Measurements from ENCODE around the gene CNNM1.

Gene CNNM1

GRCh38 chr10:99403674-99404073 is 74.5 kb downstream of the CNNM1 start:
- DNase-seq (ENCODE audit: low read depth) = no peak

GRCh38 chr10:99406149-99406548 is 77.0 kb downstream of the CNNM1 start:
- no peak overlapping the region for H3K4me3 ChIP-seq (ENCODE audit: low read depth, low read length)
- DNase-seq (ENCODE audit: low read depth) = no peak

More at GRCh38 chr10:99403674-99404073, 74.5 kb downstream of the CNNM1 start:
- H3K4me3 ChIP-seq (ENCODE audit: low read depth, low read length) = no peak overlapping the region

GRCh38 chr10:99410146-99410545 is 81.0 kb downstream of the CNNM1 start:
- no peak overlapping the region for H3K4me3 ChIP-seq (ENCODE audit: low read depth, low read length)
- no peak for DNase-seq (ENCODE audit: low read depth)

DNA sequence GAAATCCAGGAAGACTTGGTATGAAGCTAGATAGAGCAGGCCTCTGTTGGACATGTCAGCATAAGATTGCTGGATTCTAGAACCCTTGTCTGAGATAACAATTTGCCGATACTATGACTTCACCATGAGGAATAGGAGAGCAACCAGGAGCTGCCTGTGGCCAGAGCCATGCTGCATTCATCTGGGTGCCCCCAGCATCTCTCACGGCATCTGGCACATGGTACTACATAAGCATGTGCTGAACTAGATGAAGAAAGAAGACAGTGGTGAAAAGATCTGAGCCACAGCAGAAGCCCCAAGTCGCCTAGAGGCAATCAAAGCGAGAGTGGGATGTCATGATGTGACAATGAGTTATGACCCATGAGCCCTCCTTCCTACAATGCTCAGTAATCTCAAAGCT is 81.7 kb downstream of the CNNM1 start:
- no peak for DNase-seq (ENCODE audit: low read depth)

DNA sequence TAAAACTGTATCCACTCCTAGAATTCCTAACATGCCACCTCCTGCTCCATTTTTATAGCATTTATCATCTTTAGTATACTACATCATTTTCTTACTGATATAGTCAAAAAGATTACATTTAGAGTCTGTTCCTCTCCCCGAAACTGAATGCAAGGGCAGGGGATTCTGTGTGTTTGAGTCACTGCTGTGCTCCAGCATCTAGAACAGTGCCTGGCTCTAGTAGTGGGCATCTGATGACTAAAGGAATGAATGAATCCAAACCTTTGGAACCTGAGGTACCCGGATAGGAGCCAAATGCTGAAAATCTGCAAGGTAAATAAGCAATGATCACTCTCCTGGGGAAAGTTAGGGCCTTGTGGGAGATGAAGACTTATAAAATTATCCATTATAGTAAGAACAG is 82.4 kb downstream of the CNNM1 start:
- no peak overlapping the region for H3K4me3 ChIP-seq (ENCODE audit: low read depth, low read length)
- DNase-seq (ENCODE audit: low read depth) = no peak

More for the DNA sequence above, 81.7 kb downstream of the CNNM1 start:
- no peak overlapping the region for H3K4me3 ChIP-seq (ENCODE audit: low read depth, low read length)

- no peak overlapping the region for H3K4me3 ChIP-seq (ENCODE audit: low read depth, low read length)
- DNase-seq (ENCODE audit: low read depth) = no peak
Observed at GRCh38 chr10:99412099-99412498, 82.9 kb downstream of the CNNM1 start.

DNA sequence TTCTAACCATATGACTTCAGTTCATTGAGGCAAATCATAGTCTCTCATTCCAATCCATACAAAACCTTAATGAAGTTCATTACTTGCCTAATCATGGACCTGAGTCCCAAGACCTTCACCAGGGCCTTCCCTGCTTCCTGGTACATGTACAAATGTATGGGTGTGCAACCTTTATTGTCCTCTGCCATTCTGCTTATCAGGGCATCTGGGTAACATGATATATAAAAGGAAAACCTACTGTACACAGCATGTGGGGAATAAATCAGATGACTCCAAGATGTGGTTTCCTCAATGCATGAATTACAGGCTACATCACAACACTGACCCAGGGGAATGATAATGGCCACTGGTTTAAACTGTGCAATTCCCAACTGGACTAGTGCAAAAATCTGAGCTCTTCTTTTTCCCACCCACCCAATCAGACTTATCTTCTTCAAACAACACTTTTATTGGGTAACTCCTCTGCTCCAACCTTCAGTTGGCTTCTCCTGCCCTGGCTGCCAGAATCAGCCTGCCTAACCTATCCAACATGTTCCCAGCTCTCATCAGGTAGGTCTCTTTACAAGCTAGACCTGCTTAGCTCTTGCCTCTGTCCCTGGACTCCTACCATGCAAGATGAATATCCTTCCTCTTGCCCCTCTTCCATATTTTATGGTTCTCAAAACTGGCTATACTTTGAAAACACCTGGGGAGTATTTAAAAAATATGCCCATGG is 89.9 kb downstream of the CNNM1 start:
- no peak for DNase-seq (ENCODE audit: low read depth)
- no peak overlapping the region for H3K4me3 ChIP-seq (ENCODE audit: low read depth, low read length)

GRCh38 chr10:99419688-99420087 is 90.5 kb downstream of the CNNM1 start:
- H3K4me3 ChIP-seq (ENCODE audit: low read depth, low read length) = no peak overlapping the region
- no peak for DNase-seq (ENCODE audit: low read depth)

- no peak for DNase-seq (ENCODE audit: low read depth)
- H3K4me3 ChIP-seq (ENCODE audit: low read depth, low read length) = no peak overlapping the region
Observed at GRCh38 chr10:99421233-99421739, 92.1 kb downstream of the CNNM1 start.

DNA sequence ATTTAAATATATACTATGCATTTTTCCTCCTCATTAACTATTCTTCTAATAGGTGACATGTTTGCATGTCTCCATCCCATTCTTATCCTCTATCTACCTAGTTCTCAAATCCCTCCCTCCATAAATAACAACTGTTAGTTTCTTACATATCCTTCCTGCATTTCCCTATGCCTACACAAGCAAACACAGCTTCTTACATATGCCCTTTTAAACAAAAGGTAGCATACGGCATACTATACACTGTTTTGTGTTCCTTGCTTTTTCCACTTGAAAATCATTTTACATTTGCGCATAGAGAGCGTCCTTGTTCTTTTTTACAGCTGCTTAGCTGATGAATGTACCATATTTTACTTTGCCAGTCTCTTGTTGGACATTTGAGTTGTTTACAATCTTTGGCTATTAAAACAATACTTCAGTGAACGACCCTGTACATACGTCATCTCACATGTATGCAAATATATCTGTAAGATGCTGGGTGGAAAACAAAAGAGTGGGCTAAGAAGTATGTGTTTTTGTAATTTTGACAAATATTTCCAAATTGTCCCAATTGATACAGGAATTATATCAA is 93.5 kb downstream of the CNNM1 start:
- H3K4me3 ChIP-seq (ENCODE audit: low read depth, low read length) = no peak overlapping the region
- no peak for DNase-seq (ENCODE audit: low read depth)

- H3K4me3 ChIP-seq (ENCODE audit: low read depth, low read length) = no peak overlapping the region
- no peak for DNase-seq (ENCODE audit: low read depth)
Observed at GRCh38 chr10:99424656-99425055, 95.5 kb downstream of the CNNM1 start.

GRCh38 chr10:99425204-99425603 is 96.0 kb downstream of the CNNM1 start:
- no peak for DNase-seq (ENCODE audit: low read depth)
- no peak overlapping the region for H3K4me3 ChIP-seq (ENCODE audit: low read depth, low read length)

DNA sequence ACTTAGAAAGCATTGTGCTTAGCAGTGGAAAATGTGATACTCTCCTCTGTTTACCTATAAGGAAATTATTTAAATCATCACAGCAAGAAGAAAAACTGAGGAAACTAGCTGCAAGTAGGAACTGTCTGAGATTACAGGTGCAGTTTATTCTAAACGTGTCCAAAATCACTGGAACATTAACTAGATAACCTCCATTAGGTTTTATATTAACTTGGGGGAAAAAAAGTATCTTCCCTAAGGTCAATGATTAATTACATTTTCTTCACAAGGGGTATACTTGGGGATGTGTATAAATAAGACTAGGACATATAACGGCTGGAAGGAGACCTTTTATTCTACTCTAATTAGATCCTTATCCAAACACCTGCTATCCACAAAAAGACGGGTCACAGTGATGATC is 97.5 kb downstream of the CNNM1 start:
- no peak overlapping the region for H3K4me3 ChIP-seq (ENCODE audit: low read depth, low read length)
- no peak for DNase-seq (ENCODE audit: low read depth)

DNA sequence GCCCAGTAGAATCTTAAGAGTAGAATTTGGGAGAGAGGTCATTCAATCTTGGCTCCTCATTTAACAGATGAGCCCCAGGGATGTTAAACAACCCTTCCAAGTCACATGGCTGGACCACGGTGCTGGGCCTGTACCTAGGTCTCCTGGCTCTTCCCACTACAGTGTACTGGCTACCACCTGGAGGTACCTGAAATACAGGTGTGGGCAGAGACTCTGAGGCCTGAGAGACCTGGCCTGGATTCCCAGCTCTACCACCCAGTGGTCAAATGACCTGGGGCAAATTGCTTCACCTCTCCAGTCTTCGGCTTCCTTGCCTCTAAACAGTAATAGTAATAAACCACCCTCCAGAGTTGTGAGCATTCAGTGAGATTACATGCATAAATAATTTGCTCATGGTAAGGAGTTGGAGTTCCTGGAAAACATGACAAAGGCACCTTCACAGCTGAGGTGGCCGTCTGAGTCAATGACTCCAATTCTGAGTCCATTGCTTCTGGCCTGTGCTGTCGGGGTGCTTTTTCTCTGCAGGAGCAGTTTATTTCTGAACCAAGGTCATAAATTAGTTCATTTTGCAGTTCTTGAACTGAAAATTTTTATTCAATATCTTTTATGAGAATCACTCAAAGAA is 98.5 kb downstream of the CNNM1 start:
- DNase-seq (ENCODE audit: low read depth) = no peak
- H3K4me3 ChIP-seq (ENCODE audit: low read depth, low read length) = no peak overlapping the region

DNA sequence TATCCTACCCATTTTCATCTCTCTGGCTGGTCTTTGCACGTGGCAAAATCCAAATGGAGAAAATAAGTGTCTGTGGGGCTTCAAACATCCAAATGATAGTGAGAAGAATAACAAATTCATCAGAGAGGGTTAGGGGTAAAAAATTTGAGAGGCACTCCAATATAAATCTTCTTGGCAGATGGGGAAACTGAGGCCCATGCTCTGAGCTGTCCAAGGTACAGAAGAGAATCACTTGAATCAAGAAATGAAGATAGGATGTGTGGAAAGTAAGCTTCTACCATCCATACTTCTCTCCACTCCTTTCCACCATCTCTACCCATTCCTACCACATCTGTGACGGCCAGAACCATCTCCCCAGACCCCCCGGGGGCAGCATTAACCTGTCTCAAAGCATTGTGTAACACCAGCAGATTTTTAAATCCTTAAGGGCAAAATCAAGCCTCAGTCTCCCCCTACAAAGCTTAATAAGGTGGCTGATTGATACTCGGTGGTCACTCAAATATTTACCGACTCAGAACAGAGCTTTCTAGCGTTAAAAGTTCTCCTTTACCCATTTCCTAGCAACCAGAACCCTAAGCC is 100.5 kb downstream of the CNNM1 start:
- no peak for DNase-seq (ENCODE audit: low read depth)
- peak overlapping the region; percentile 99 for H3K4me3 ChIP-seq (ENCODE audit: low read depth, low read length)

- no peak for DNase-seq (ENCODE audit: low read depth)
- H3K4me3 ChIP-seq (ENCODE audit: low read depth, low read length) = peak overlapping the region; percentile 99
Observed at GRCh38 chr10:99430116-99430450, 100.9 kb downstream of the CNNM1 start.

- H3K4me3 ChIP-seq (ENCODE audit: low read depth, low read length) = peak within 1 kb of the TSS; percentile 99
- peak; percentile 94 for DNase-seq (ENCODE audit: low read depth)
Observed at GRCh38 chr10:99430451-99431189, 101.5 kb downstream of the CNNM1 start, which contains the start of gene GOT1. GOT1 (minus strand) TSS chr10:99430624; CDS start chr10:99430565, 59 bp downstream.

- DNase-seq (ENCODE audit: low read depth) = no peak
- H3K4me3 ChIP-seq (ENCODE audit: low read depth, low read length) = peak overlapping the region; percentile 99
Observed at GRCh38 chr10:99431190-99431760, 102.1 kb downstream of the CNNM1 start.

DNA sequence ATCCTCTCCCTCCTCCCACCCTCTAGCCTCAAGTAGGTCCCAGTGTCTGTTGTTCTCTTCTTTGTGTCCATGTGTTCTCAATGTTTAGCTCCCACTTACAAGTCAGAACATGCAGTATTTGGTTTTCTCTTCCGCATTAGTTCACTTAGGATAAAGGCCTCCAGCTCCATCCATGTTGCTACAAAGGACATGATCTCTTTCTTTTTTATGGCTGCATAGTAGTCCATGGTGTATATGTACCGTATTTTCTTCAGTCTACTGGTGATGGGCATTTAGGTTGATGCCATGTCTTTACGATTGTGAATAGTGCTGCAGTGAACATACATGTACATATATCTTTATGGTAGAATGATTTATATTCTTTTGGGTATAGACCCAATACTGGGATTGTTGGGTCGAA is 102.9 kb downstream of the CNNM1 start:
- H3K4me3 ChIP-seq (ENCODE audit: low read depth, low read length) = no peak overlapping the region
- DNase-seq (ENCODE audit: low read depth) = no peak

Measured in skeletal muscle cell (primary cell).